B cell (primary cell): Measurements from ENCODE around the gene EHD3. TPM values are rescaled to one million over a fixed set of nuclear protein-coding genes. Genes with fewer than 3 reads are reported as not detected.

Source experiments
- ATAC-seq: fragments of 200-7000 bp; cut with Tn5 transposase; one replicate; pipeline ENCODE4 v1.10.0; 2021; ENCODE audit warnings: low read depth, mild to moderate bottlenecking, moderate number of reproducible peaks, moderate library complexity
- CTCF ChIA-PET: fragments of 350-600 bp; sonication (Branson Sonifier 250); formaldehyde crosslinking; loops from one replicate; lab custom pipeline; 2021; ENCODE audit warnings: antibody characterized with exemption, inconsistent platforms; lab: Charles Lee
- POLR2A ChIA-PET: fragments of 350-600 bp; sonication (Branson Sonifier 250); formaldehyde crosslinking; loops from one replicate; lab custom pipeline; 2021; ENCODE audit warnings: antibody characterized with exemption; lab: Charles Lee
- DNase-seq: peaks from one replicate; pipeline ENCODE4 v3.0.0; 2013
- H2AFZ ChIP-seq: 2 replicates; pipeline ENCODE4 v1.6.1; 2012; ENCODE audit warnings: mild to moderate bottlenecking, low read depth, low read length; ENCODE audit not compliant: insufficient read depth, poor library complexity, severe bottlenecking
- H3K27ac ChIP-seq, 2 donors: 1 replicate in 1 of 2; 2 replicates in 1 of 2; pipeline ENCODE4 v1.5.1; 2012 to 2013; ENCODE audit warnings: low read length in 2 of 2, mild to moderate bottlenecking in 2 of 2, moderate library complexity in 1 of 2
- H3K27me3 ChIP-seq, 4 experiments: fragments of 200-600 bp in 1 of 4; sonication (generic) in 1 of 4; replicated peaks in 1 of 4; 1 replicate in 2 of 4; 2 replicates in 2 of 4; pipeline versions ENCODE4 v1.6.1 to v1.7.0; 2013 to 2016; ENCODE audit warnings: low read length in 3 of 4, mild to moderate bottlenecking in 2 of 4, mixed read lengths in 1 of 4, moderate library complexity in 1 of 4; ENCODE audit not compliant: insufficient read depth in 4 of 4, control insufficient read depth in 3 of 4; ENCODE audit errors: control extremely low read depth in 1 of 4
- H3K36me3 ChIP-seq, 2 experiments: replicated peaks in 1 of 2; 1 replicate in 1 of 2; 2 replicates in 1 of 2; pipeline versions ENCODE4 v1.6.1 to v1.7.1; 2013; ENCODE audit warnings: low read length in 1 of 2; ENCODE audit not compliant: insufficient read depth in 2 of 2, control insufficient read depth in 1 of 2; ENCODE audit errors: control extremely low read depth in 1 of 2, extremely low read depth in 1 of 2
- H3K4me1 ChIP-seq, 2 donors: fragments of 200-600 bp in 1 of 2; sonication (generic) in 1 of 2; 1 replicate in 1 of 2; 2 replicates in 1 of 2; pipeline versions ENCODE4 v1.5.1 to v1.6.1; 2013 to 2017; ENCODE audit warnings: low read length in 2 of 2; ENCODE audit not compliant: control insufficient read depth in 2 of 2, insufficient read depth in 2 of 2
- H3K4me2 ChIP-seq: replicated peaks from 2 replicates; pipeline ENCODE3; 2012; ENCODE audit warnings: mild to moderate bottlenecking, low read depth, low read length; ENCODE audit not compliant: poor library complexity, severe bottlenecking
- H3K4me3 ChIP-seq, 5 experiments: fragments of 200-600 bp in 1 of 5; sonication (generic) in 1 of 5; 1 replicate in 3 of 5; 2 replicates in 2 of 5; pipeline versions ENCODE4 v1.5.1 to v1.7.0; 2011 to 2016; ENCODE audit warnings: low read length in 4 of 5, mild to moderate bottlenecking in 4 of 5, low read depth in 2 of 5, control low read depth in 1 of 5, moderate library complexity in 1 of 5; ENCODE audit not compliant: insufficient read depth in 1 of 5; ENCODE audit errors: control extremely low read depth in 1 of 5, extremely low read depth in 1 of 5
- H3K79me2 ChIP-seq: fragments of 200-600 bp; sonication (generic); one replicate; pipeline ENCODE4 v1.6.0; 2016; ENCODE audit warnings: low read length; ENCODE audit not compliant: control insufficient read depth, insufficient read depth
- H3K9ac ChIP-seq: fragments of 200-600 bp; sonication (generic); 2 replicates; pipeline ENCODE4 v1.6.1; 2017; ENCODE audit warnings: mild to moderate bottlenecking, low read length, moderate library complexity
- H3K9me3 ChIP-seq, 3 donors: one replicate each; pipeline versions ENCODE4 v1.6.1 to v1.7.1; 2013; ENCODE audit warnings: low read length in 2 of 3; ENCODE audit not compliant: control insufficient read depth in 2 of 3, insufficient read depth in 1 of 3; ENCODE audit errors: control extremely low read depth in 1 of 3
- H4K20me1 ChIP-seq: 2 replicates; pipeline ENCODE4 v1.6.0; 2012; ENCODE audit warnings: mild to moderate bottlenecking, low read length; ENCODE audit not compliant: insufficient read depth, control insufficient read depth, poor library complexity, severe bottlenecking
- H3K27ac Mint-ChIP-seq: one replicate; pipeline ENCODE4 v1.8.0; 2021; ENCODE audit warnings: mixed read lengths
- H3K27me3 Mint-ChIP-seq: one replicate; pipeline ENCODE4 v1.8.0; 2021; ENCODE audit warnings: mixed read lengths
- H3K4me1 Mint-ChIP-seq: one replicate; pipeline ENCODE4 v1.8.0; 2021; ENCODE audit warnings: mixed read lengths
- H3K4me3 Mint-ChIP-seq: one replicate; pipeline ENCODE4 v1.8.0; 2021; ENCODE audit warnings: mixed read lengths
- H3K9me3 Mint-ChIP-seq: one replicate; pipeline ENCODE4 v1.8.0; 2022; ENCODE audit warnings: mixed read lengths; ENCODE audit not compliant: insufficient read depth
- EZH2 ChIP-seq: IDR thresholded peaks from 2 replicates; pipeline ENCODE4 v1.6.1; 2012; ENCODE audit warnings: borderline replicate concordance, low read depth, mild to moderate bottlenecking, moderate library complexity, low read length; ENCODE audit not compliant: insufficient read depth, poor library complexity, severe bottlenecking
- WGBS: methylation state at CpG from one replicate; pipeline ENCODE4 v1.1.5; 2013; ENCODE audit warnings: missing lambda C conversion rate; ENCODE audit not compliant: insufficient coverage; 5-methylcytosine and 5-hydroxymethylcytosine counted together
- intact Hi-C: fragments of 100-400 bp; cut with micrococcal nuclease; formaldehyde crosslinking; loops from one replicate; pipeline ENCODE4 v1.10.0; 2022
- polyA plus RNA-seq: library from polyadenylated mRNA; depleted of rRNA; stranded (reverse); fragments of >200 nt; gene quantifications from 2 replicates; pipeline ENCODE4 v1.2.3, GENCODE V29; 2012
- total RNA-seq, 2 donors: library from RNA; stranded (reverse); fragments of 120-200 nt in 1 of 2; gene quantifications; 1 replicate in 1 of 2; 2 replicates in 1 of 2; pipeline versions ENCODE4 v1.2.3 to v1.2.4, GENCODE V29; 2013 to 2022
- TF ChIP-seq, protein P1 (sequence below): fragments of 200-600 bp; IDR thresholded peaks from one replicate; pipeline ENCODE4 v1.8.0; 2022; ENCODE audit warnings: antibody characterized with exemption, mild to moderate bottlenecking

The EHD3 gene
- total and polyA plus RNA-seq, 2 donors (not counting 1 experiment from before 2014, with no cell fraction given): 19.0 to 60.5 TPM

- ATAC-seq (peak; percentile 65), DNase-seq (peak; percentile 54)
- H2AFZ ChIP-seq: no peak overlapping the region
- Mint-ChIP-seq H3K9me3 (no peaks in the 10 kb centered on the region), H3K4me3 (peak overlapping the region; percentile 83), H3K27me3 (no peaks in the 10 kb centered on the region), H3K4me1 (peaks cover 83% of the 10 kb centered on the region), H3K27ac (peak overlapping the region; percentile 96)
- peak overlapping the region; percentile 25 for H3K9ac ChIP-seq
- ChIA-PET POLR2A (interaction anchor here (0.6 to 2.7 kb wide), 14 partner anchors 13 to 86 kb away, joined by 3 to 26 read pairs (median 5); partner anchors contain the start of genes CAPN14 and EHD3), CTCF (interaction anchor here (0.7 to 5.9 kb wide), 20 partner anchors 8 to 1110 kb away, joined by 3 to 33 read pairs (median 4); partner anchors contain the start of genes CAPN14, EHD3, GALNT14 and YPEL5)
- H3K27me3 ChIP-seq: no peaks in the 10 kb centered on the region
- 42% methylated on average over 11 of the region's 11 CpGs for WGBS
- intact Hi-C loops: loop anchor here (1.0 to 2.0 kb wide), 4 partner anchors 22 to 119 kb away; partner anchors contain the start of gene EHD3
- H3K4me1 ChIP-seq: peaks cover 78 to 86% of the 10 kb centered on the region in 2 donors
- H3K36me3 ChIP-seq: peaks cover 0 to 14% of the 10 kb centered on the region in 2 experiments
- H3K9me3 ChIP-seq: peaks cover 0 to 6% (median 0%) of the 10 kb centered on the region in 3 donors
- no peaks in the 10 kb centered on the region for H3K79me2 ChIP-seq
- peak overlapping the region in 3 of 5 experiments; percentile 12 to 26 (median 22) for H3K4me3 ChIP-seq
- no peak for TF ChIP-seq EZH2
- TF ChIP-seq, protein P1, sequence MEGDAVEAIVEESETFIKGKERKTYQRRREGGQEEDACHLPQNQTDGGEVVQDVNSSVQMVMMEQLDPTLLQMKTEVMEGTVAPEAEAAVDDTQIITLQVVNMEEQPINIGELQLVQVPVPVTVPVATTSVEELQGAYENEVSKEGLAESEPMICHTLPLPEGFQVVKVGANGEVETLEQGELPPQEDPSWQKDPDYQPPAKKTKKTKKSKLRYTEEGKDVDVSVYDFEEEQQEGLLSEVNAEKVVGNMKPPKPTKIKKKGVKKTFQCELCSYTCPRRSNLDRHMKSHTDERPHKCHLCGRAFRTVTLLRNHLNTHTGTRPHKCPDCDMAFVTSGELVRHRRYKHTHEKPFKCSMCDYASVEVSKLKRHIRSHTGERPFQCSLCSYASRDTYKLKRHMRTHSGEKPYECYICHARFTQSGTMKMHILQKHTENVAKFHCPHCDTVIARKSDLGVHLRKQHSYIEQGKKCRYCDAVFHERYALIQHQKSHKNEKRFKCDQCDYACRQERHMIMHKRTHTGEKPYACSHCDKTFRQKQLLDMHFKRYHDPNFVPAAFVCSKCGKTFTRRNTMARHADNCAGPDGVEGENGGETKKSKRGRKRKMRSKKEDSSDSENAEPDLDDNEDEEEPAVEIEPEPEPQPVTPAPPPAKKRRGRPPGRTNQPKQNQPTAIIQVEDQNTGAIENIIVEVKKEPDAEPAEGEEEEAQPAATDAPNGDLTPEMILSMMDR: no peak
- no peaks in the 10 kb centered on the region for H4K20me1 ChIP-seq
- H3K27ac ChIP-seq: peak overlapping the region; percentile 51 to 60
- peak overlapping the region; percentile 55 for H3K4me2 ChIP-seq
Measured at GRCh38 chr2:31255911-31256571, 22.1 kb downstream of the EHD3 start.
